ENCODE measurements around the gene TIMP2. TPM values are rescaled to one million over a fixed set of nuclear protein-coding genes. Genes with fewer than 3 reads are reported as not detected.

TIMP2 gene
- total RNA-seq, 1 experiment from 2014 or later, result 64.8 TPM

GRCh38 chr17:78864117-78864516 is 61.1 kb downstream of the TIMP2 start:
- TF ChIP-seq EZH2phosphoT487 (IDR thresholded peaks at IDR 0.05; ENCODE audit: borderline replicate concordance), result no peak
- TF ChIP-seq SRF (IDR thresholded peaks at IDR 0.05; ENCODE audit: low read depth), result no peak
- TF ChIP-seq RAD21 (IDR thresholded peaks at IDR 0.05; ENCODE audit: low read depth), result no peak
- no peak for TF ChIP-seq POLR2AphosphoS5 (IDR thresholded peaks at IDR 0.05; ENCODE audit: low read depth, low read length)
- TF ChIP-seq CTCF (IDR thresholded peaks at IDR 0.05 in 2 of 3, conservative IDR thresholded peaks at IDR 0.05 in 1 of 3; ENCODE audit: borderline replicate concordance in 1 of 3, insufficient read depth in 1 of 3, low read depth in 2 of 3, low read length in 2 of 3), result no peak
- TF ChIP-seq ATF3 (IDR thresholded peaks at IDR 0.05), result no peak
- no peak for TF ChIP-seq EZH2 (IDR thresholded peaks at IDR 0.05)
- no peak for TF ChIP-seq MAX (IDR thresholded peaks at IDR 0.05)
- TF ChIP-seq ZNF274 (IDR thresholded peaks at IDR 0.05; ENCODE audit: low read depth, low read length), result no peak
- TF ChIP-seq TCF7L2 (IDR thresholded peaks at IDR 0.05; ENCODE audit: borderline replicate concordance, extremely low read depth, insufficient read depth, insufficient read length), result no peak
- TF ChIP-seq CEBPB (IDR thresholded peaks at IDR 0.05; ENCODE audit: low read depth), result no peak
- no peak for TF ChIP-seq FOSL1 (IDR thresholded peaks at IDR 0.05; ENCODE audit: low read depth)
- TF ChIP-seq CBX3 (IDR thresholded peaks at IDR 0.05; ENCODE audit: low read depth), result no peak
- TF ChIP-seq YY1 (IDR thresholded peaks at IDR 0.05; ENCODE audit: extremely low read depth, insufficient replicate concordance, low read depth, low read length), result no peak
- no peak for TF ChIP-seq ZBTB33 (IDR thresholded peaks at IDR 0.05; ENCODE audit: extremely low read depth, insufficient replicate concordance, low read length)
- H3K36me3 ChIP-seq (ENCODE audit: control insufficient read depth in 1 of 2, insufficient read depth in 2 of 2, low read length in 2 of 2), result no peaks in the 10 kb centered on the region
- H3K9ac ChIP-seq (ENCODE audit: low read length), result no peak overlapping the region
- no peaks in the 10 kb centered on the region; the same call in 1 of the 2 replicates for H3K79me2 ChIP-seq (ENCODE audit: insufficient read depth, low read length)
- CTCF ChIA-PET, result interaction anchor here (0.6 to 3.7 kb wide), 3 partner anchors 11 to 231 kb away, joined by 3 to 39 read pairs (median 3); no protein-coding TSS in a partner anchor
- ATAC-seq (no peak), DNase-seq (ENCODE audit: low read depth, low spot score) (no peak)
- H3K4me2 ChIP-seq (ENCODE audit: low read length), result no peak overlapping the region
- intact Hi-C loops (cut with micrococcal nuclease), result no loop called here
- no peaks in the 10 kb centered on the region for H4K20me1 ChIP-seq (ENCODE audit: insufficient read depth)
- H3K27me3 ChIP-seq (ENCODE audit: insufficient read depth, low read length), result no peaks in the 10 kb centered on the region
- H3K4me3 ChIP-seq (replicated peaks in 1 of 2; ENCODE audit: low read depth in 1 of 2, low read length in 2 of 2), result no peak overlapping the region
- no peaks in the 10 kb centered on the region for H3K9me2 ChIP-seq (ENCODE audit: insufficient read depth)
- no peak overlapping the region for H2AFZ ChIP-seq (ENCODE audit: low read depth, low read length, poor library complexity, severe bottlenecking)
- no peaks in the 10 kb centered on the region for H3K9me3 ChIP-seq (ENCODE audit: control insufficient read depth in 1 of 2, insufficient read depth in 1 of 2, low read depth in 1 of 2, low read length in 2 of 2)
- BruUV-seq (replicated peaks), result no TSS peak
- peaks cover 20 to 32% of the 10 kb centered on the region in 2 experiments for H3K4me1 ChIP-seq (ENCODE audit: control insufficient read depth in 1 of 2, insufficient read depth in 2 of 2, low read length in 2 of 2)
- H3K27ac ChIP-seq (ENCODE audit: low read depth, low read length), result no peak overlapping the region
- RAD21 ChIA-PET (ENCODE audit: low non-redundant PET in 1 of 2, low total read pairs in 2 of 2, uncharacterized antibody in 2 of 2, unreplicated experiment in 2 of 2), result interaction anchor here in 1 of 2 experiments (0.6 to 1.2 kb wide), 2 partner anchors 108 to 109 kb away, joined by 3 to 4 read pairs; no protein-coding TSS in a partner anchor
- POLR2A ChIA-PET, result no interaction called here

Measured in HCT116 (cell line).